BE2C (cell line): Measurements from ENCODE around the gene CERS2.

Experiments
- DNase-seq: peaks from one replicate; pipeline ENCODE4 v3.0.0-alpha.2; 2020
- H3K27me3 ChIP-seq: fragments of 250-450 bp; sonication (Bioruptor Pico); 2 replicates; pipeline ENCODE4 v1.5.1; 2020; ENCODE audit warnings: mild to moderate bottlenecking
- H3K36me3 ChIP-seq: fragments of 250-450 bp; sonication (Bioruptor Pico); 2 replicates; pipeline ENCODE4 v1.5.1; 2020; ENCODE audit warnings: mild to moderate bottlenecking
- H3K4me1 ChIP-seq: fragments of 250-450 bp; sonication (Bioruptor Pico); 2 replicates; pipeline ENCODE4 v1.5.1; 2020
- H3K4me3 ChIP-seq: 2 replicates; pipeline ENCODE4 v1.5.1; 2011; ENCODE audit warnings: low read depth, low read length
- H3K9me3 ChIP-seq: fragments of 250-450 bp; sonication (Bioruptor Pico); 2 replicates; pipeline ENCODE4 v1.5.1; 2020
- TF ChIP-seq, protein P1 (sequence below): IDR thresholded peaks from 2 replicates; pipeline ENCODE4 v1.5.1; 2012; ENCODE audit warnings: mild to moderate bottlenecking, low read depth, low read length

CERS2 gene

GRCh38 chr1:150961756-150962155 is 12.9 kb downstream of the CERS2 start:
- no peaks in the 10 kb centered on the region for H3K9me3 ChIP-seq
- TF ChIP-seq, protein P1, sequence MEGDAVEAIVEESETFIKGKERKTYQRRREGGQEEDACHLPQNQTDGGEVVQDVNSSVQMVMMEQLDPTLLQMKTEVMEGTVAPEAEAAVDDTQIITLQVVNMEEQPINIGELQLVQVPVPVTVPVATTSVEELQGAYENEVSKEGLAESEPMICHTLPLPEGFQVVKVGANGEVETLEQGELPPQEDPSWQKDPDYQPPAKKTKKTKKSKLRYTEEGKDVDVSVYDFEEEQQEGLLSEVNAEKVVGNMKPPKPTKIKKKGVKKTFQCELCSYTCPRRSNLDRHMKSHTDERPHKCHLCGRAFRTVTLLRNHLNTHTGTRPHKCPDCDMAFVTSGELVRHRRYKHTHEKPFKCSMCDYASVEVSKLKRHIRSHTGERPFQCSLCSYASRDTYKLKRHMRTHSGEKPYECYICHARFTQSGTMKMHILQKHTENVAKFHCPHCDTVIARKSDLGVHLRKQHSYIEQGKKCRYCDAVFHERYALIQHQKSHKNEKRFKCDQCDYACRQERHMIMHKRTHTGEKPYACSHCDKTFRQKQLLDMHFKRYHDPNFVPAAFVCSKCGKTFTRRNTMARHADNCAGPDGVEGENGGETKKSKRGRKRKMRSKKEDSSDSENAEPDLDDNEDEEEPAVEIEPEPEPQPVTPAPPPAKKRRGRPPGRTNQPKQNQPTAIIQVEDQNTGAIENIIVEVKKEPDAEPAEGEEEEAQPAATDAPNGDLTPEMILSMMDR, result no peak

DNA sequence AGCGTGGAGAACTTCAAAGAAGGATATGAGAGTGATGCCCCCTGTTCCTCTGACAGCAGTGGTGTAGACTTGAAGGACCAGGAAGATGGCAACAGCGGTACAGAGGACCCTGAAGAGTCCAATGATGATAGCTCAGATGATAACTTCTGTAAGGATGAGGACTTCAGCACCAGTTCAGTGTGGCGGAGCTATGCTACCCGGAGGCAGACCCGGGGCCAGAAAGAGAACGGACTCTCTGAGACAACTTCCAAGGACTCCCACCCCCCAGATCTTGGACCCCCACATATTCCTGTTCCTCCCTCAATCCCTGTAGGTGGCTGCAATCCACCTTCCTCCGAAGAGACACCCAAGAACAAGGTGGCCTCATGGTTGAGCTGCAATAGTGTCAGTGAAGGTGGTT is 14.0 kb downstream of the CERS2 start:
- no peak overlapping the region for H3K4me3 ChIP-seq
- H3K36me3 ChIP-seq, result peaks cover 79% of the 10 kb centered on the region
- TF ChIP-seq, protein P1, result no peak
- no peaks in the 10 kb centered on the region for H3K27me3 ChIP-seq
- DNase-seq, result no peak
- no peaks in the 10 kb centered on the region; the same call in 1 of the 2 replicates for H3K4me1 ChIP-seq
- H3K9me3 ChIP-seq, result no peaks in the 10 kb centered on the region

More at GRCh38 chr1:150961756-150962155, 12.9 kb downstream of the CERS2 start:
- no peaks in the 10 kb centered on the region for H3K27me3 ChIP-seq
- H3K4me1 ChIP-seq, result no peaks in the 10 kb centered on the region; the same call in 1 of the 2 replicates
- H3K36me3 ChIP-seq, result peaks cover 89% of the 10 kb centered on the region
- no peak overlapping the region for H3K4me3 ChIP-seq
- no peak for DNase-seq

DNA sequence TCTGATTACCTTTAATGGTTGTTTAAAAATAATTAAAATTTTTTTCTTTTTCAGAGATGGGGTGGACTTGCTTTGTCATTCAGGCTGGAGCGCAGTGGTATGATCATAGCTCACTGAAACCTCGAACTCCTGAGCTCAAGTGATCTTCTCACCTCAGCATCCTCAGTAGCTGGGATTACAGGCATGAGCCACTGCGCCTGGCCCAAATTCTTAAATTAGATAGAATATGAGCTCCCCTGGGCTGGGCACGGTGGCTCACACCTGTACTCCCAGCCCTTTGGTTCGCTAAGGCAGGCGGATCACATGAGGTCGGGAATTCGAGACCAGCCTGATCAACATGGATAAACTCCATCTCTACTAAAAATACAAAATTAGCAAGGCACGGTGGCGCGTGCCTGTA is 17.0 kb downstream of the CERS2 start:
- Histone ChIP-seq H3K36me3 (peaks cover 76% of the 10 kb centered on the region), H3K9me3 (no peaks in the 10 kb centered on the region), H3K4me1 (no peaks in the 10 kb centered on the region), H3K4me3 (no peak overlapping the region), H3K27me3 (no peaks in the 10 kb centered on the region)
- TF ChIP-seq, protein P1, result no peak
- DNase-seq, result no peak

GRCh38 chr1:150955280-150955679 is 19.4 kb downstream of the CERS2 start:
- H3K27me3 ChIP-seq, result no peaks in the 10 kb centered on the region
- TF ChIP-seq, protein P1, result no peak
- no peaks in the 10 kb centered on the region for H3K9me3 ChIP-seq
- DNase-seq, result no peak
- no peak overlapping the region for H3K4me3 ChIP-seq
- H3K4me1 ChIP-seq, result no peaks in the 10 kb centered on the region; the same call in 1 of the 2 replicates
- H3K36me3 ChIP-seq, result peaks cover 78% of the 10 kb centered on the region

GRCh38 chr1:150954708-150955107 is 19.9 kb downstream of the CERS2 start:
- no peak for DNase-seq
- Histone ChIP-seq H3K36me3 (peaks cover 78% of the 10 kb centered on the region), H3K9me3 (no peaks in the 10 kb centered on the region), H3K4me1 (no peaks in the 10 kb centered on the region; the same call in 1 of the 2 replicates), H3K4me3 (no peak overlapping the region), H3K27me3 (no peaks in the 10 kb centered on the region)
- TF ChIP-seq, protein P1, result no peak

- Histone ChIP-seq H3K36me3 (peaks cover 83% of the 10 kb centered on the region), H3K9me3 (no peaks in the 10 kb centered on the region), H3K4me3 (no peak overlapping the region), H3K4me1 (no peaks in the 10 kb centered on the region), H3K27me3 (no peaks in the 10 kb centered on the region)
- TF ChIP-seq, protein P1, result no peak
- no peak for DNase-seq
Observed at GRCh38 chr1:150944856-150945255, 29.8 kb downstream of the CERS2 start.
